Erythroblast (primary cell): Measurements from ENCODE around the gene SRRM4.

Source experiments
- GATA1 ChIP-seq: IDR thresholded peaks from 2 replicates; pipeline ENCODE4 v1.6.1; 2011; ENCODE audit warnings: low read depth, mild to moderate bottlenecking, control low read depth, low read length, moderate library complexity
- POLR2A ChIP-seq: IDR thresholded peaks from 2 replicates; pipeline ENCODE4 v1.6.1; 2011; ENCODE audit warnings: mild to moderate bottlenecking, low read length

DNA sequence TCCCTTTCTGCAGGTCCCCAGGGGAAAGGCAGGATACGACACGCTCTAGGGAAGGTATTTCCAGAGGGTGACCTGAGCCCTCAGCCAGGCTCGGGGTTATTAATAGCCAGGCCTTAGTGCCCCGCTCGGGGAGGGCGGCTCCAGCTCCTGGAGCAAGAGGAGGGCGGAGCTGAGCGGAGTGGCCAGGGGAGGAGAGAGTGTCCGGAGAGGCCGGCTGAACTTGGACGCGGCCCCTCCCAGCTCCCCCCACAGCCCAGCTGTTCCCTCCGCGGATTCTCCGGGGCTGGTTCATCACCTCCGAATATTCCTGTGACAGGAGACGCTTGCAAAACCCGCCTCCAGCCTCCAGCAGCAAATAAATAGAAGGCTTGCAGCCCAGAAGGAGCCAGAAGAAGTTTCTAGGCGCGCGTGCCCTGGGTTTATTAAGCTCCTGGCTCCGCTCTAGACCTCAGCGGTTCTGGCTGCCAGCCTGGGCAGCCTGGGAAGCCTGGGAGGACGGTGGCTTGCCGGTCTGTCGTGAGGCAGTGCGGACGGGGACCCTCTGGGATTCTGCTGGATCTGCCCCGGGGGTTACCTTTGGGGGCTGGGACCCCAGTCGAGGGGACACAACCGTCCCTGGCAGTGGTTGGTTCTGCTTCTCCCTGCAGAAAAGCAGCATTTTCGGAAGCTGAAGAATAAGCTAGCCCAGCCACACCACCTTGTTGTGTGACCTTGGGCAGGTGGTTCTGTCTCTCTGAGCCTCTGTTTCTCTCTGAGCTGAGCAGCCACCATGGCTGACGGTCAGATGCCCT is 197.4 kb downstream of the SRRM4 start, which contains the start of gene HSPB8:
- TF ChIP-seq POLR2A (no peak), GATA1 (no peak)
